Measurements from ENCODE around the gene DPP7. TPM values are rescaled to one million over a fixed set of nuclear protein-coding genes. Genes with fewer than 3 reads are reported as not detected.

Gene DPP7
- total RNA-seq, 1 donor from 2014 or later: 66.6 TPM

- H3K4me3 ChIP-seq (ENCODE audit: low read depth, low read length): peak within 1 kb of the TSS; percentile 88
- H3K27me3 ChIP-seq (ENCODE audit: control insufficient read depth, insufficient read depth, low read length): no peaks in the 10 kb centered on the region
- TF ChIP-seq CTCF (IDR thresholded peaks at IDR 0.05; ENCODE audit: insufficient read depth, low read length, severe bottlenecking): no peak
- DNase-seq (ENCODE audit: low read depth) (peak; percentile 99), FAIRE-seq (peak; percentile 75)
- H3K36me3 ChIP-seq (ENCODE audit: control insufficient read depth, insufficient read depth, low read length): peaks cover 10% of the 10 kb centered on the region
These were observed 27.8 kb downstream of the DPP7 start, which contains the start of gene MAN1B1 for GRCh38 chr9:137086531-137087408. MAN1B1 (plus strand) TSS chr9:137086985; CDS start chr9:137087000, 15 bp downstream.

- DNase-seq (ENCODE audit: low read depth): peak; percentile 19
- no peak for TF ChIP-seq CTCF (IDR thresholded peaks at IDR 0.05; ENCODE audit: insufficient read depth, low read length, severe bottlenecking)
- FAIRE-seq: no peak
These were observed 28.5 kb downstream of the DPP7 start for GRCh38 chr9:137085920-137086530.

GRCh38 chr9:137084526-137084925 is 30.0 kb downstream of the DPP7 start:
- Histone ChIP-seq H3K36me3 (ENCODE audit: control insufficient read depth, insufficient read depth, low read length) (peaks cover 7% of the 10 kb centered on the region), H3K4me3 (ENCODE audit: low read depth, low read length) (no peak overlapping the region), H3K27me3 (ENCODE audit: control insufficient read depth, insufficient read depth, low read length) (no peaks in the 10 kb centered on the region)
- FAIRE-seq (no peak), DNase-seq (ENCODE audit: low read depth) (peak; percentile 75)
- no peak for TF ChIP-seq CTCF (IDR thresholded peaks at IDR 0.05; ENCODE audit: insufficient read depth, low read length, severe bottlenecking)

More at GRCh38 chr9:137085920-137086530, 28.5 kb downstream of the DPP7 start:
- H3K4me3 ChIP-seq (ENCODE audit: low read depth, low read length): peak overlapping the region; percentile 74
- no peaks in the 10 kb centered on the region for H3K27me3 ChIP-seq (ENCODE audit: control insufficient read depth, insufficient read depth, low read length)
- peaks cover 9% of the 10 kb centered on the region for H3K36me3 ChIP-seq (ENCODE audit: control insufficient read depth, insufficient read depth, low read length)

- DNase-seq (ENCODE audit: low read depth) (peak; percentile 97), FAIRE-seq (peak; percentile 83)
- Histone ChIP-seq H3K36me3 (ENCODE audit: control insufficient read depth, insufficient read depth, low read length) (peaks cover 6% of the 10 kb centered on the region), H3K27me3 (ENCODE audit: control insufficient read depth, insufficient read depth, low read length) (no peaks in the 10 kb centered on the region), H3K4me3 (ENCODE audit: low read depth, low read length) (no peak overlapping the region)
- TF ChIP-seq CTCF (IDR thresholded peaks at IDR 0.05; ENCODE audit: insufficient read depth, low read length, severe bottlenecking): no peak
These were observed 31.0 kb downstream of the DPP7 start for GRCh38 chr9:137083394-137084004.

GRCh38 chr9:137082925-137083290 is 31.6 kb downstream of the DPP7 start:
- no peak for FAIRE-seq

More at GRCh38 chr9:137082925-137083290, 31.6 kb downstream of the DPP7 start:
- no peak for TF ChIP-seq CTCF (IDR thresholded peaks at IDR 0.05; ENCODE audit: insufficient read depth, low read length, severe bottlenecking)
- H3K27me3 ChIP-seq (ENCODE audit: control insufficient read depth, insufficient read depth, low read length): no peaks in the 10 kb centered on the region
- peaks cover 6% of the 10 kb centered on the region for H3K36me3 ChIP-seq (ENCODE audit: control insufficient read depth, insufficient read depth, low read length)
- no peak overlapping the region for H3K4me3 ChIP-seq (ENCODE audit: low read depth, low read length)
- no peak for DNase-seq (ENCODE audit: low read depth)

Measured in bronchial epithelial cell (primary cell).